ENCODE measurements around the gene STPG3. TPM values are rescaled to one million over a fixed set of nuclear protein-coding genes. Genes with fewer than 3 reads are reported as not detected.

STPG3 gene
- total RNA-seq: not detected

GRCh38 chr9:137251194-137251461 is at the start of gene STPG3:
STPG3 (plus strand) TSS chr9:137251286; CDS start chr9:137251287, 1 bp downstream.
- Mint-ChIP-seq H3K9me3 (ENCODE audit: low read depth) (no peaks in the 10 kb centered on the region), H3K4me3 (no peak within 1 kb of the TSS), H3K36me3 (no peaks in the 10 kb centered on the region), H3K27ac (no peak within 1 kb of the TSS), H3K27me3 (no peaks in the 10 kb centered on the region), H3K4me1 (peaks cover 7% of the 10 kb centered on the region)
- CTCF ChIA-PET: interaction anchor here (1.2 kb wide), 1 partner anchor 13 kb away, joined by 5 read pairs; no protein-coding TSS in a partner anchor
- DNase-seq (no peak), ATAC-seq (no peak)

- DNase-seq (no peak), ATAC-seq (no peak)
- H3K4me3 Mint-ChIP-seq: no peak overlapping the region
- no peak overlapping the region for H3K27ac Mint-ChIP-seq
- H3K36me3 Mint-ChIP-seq: peaks cover 10% of the 10 kb centered on the region
- peaks cover 48% of the 10 kb centered on the region for H3K4me1 Mint-ChIP-seq
- H3K27me3 Mint-ChIP-seq: no peaks in the 10 kb centered on the region
- CTCF ChIA-PET: interaction anchor here (1.1 to 8.1 kb wide), 2 partner anchors 14 to 83 kb away, joined by 4 to 55 read pairs; partner anchors contain the start of genes ANAPC2 and SSNA1
- no peaks in the 10 kb centered on the region for H3K9me3 Mint-ChIP-seq (ENCODE audit: low read depth)
Measured at GRCh38 chr9:137202966-137203365, 48.1 kb upstream of the STPG3 start.

- peak overlapping the region; percentile 94 for H3K27ac Mint-ChIP-seq
- peak overlapping the region; percentile 96 for H3K4me3 Mint-ChIP-seq
- ATAC-seq (no peak), DNase-seq (no peak)
- no peaks in the 10 kb centered on the region for H3K9me3 Mint-ChIP-seq (ENCODE audit: low read depth)
- H3K36me3 Mint-ChIP-seq: peaks cover 14% of the 10 kb centered on the region
- H3K4me1 Mint-ChIP-seq: peaks cover 44% of the 10 kb centered on the region
- H3K27me3 Mint-ChIP-seq: no peaks in the 10 kb centered on the region
- CTCF ChIA-PET: interaction anchor here (0.8 to 8.1 kb wide), 9 partner anchors 9 to 77 kb away, joined by 3 to 55 read pairs (median 7); partner anchors contain the start of genes ANAPC2, RNF224, SSNA1 and TUBB4B
Measured at GRCh38 chr9:137204731-137205125, 46.4 kb upstream of the STPG3 start.

- DNase-seq (peak; percentile 96), ATAC-seq (peak; percentile 67)
- CTCF ChIA-PET: interaction anchor here (0.8 to 8.1 kb wide), 10 partner anchors 10 to 78 kb away, joined by 3 to 55 read pairs (median 6); partner anchors contain the start of genes ANAPC2, RNF224, SSNA1 and TUBB4B
- H3K4me1 Mint-ChIP-seq: peaks cover 44% of the 10 kb centered on the region
- H3K36me3 Mint-ChIP-seq: peaks cover 16% of the 10 kb centered on the region
- no peaks in the 10 kb centered on the region for H3K27me3 Mint-ChIP-seq
- H3K27ac Mint-ChIP-seq: peak within 1 kb of the TSS; percentile 94
- peak within 1 kb of the TSS; percentile 96 for H3K4me3 Mint-ChIP-seq
- H3K9me3 Mint-ChIP-seq (ENCODE audit: low read depth): no peaks in the 10 kb centered on the region
Measured at GRCh38 chr9:137205126-137206069, 45.7 kb upstream of the STPG3 start, which contains the start of the genes NDOR1 and TMEM203. NDOR1 (plus strand) TSS chr9:137205700; CDS start chr9:137205778, 78 bp downstream. TMEM203 (minus strand) TSS chr9:137205648; CDS start chr9:137205414, 234 bp downstream.

- Mint-ChIP-seq H3K36me3 (peaks cover 17% of the 10 kb centered on the region), H3K27me3 (no peaks in the 10 kb centered on the region), H3K9me3 (ENCODE audit: low read depth) (no peaks in the 10 kb centered on the region), H3K4me1 (peaks cover 38% of the 10 kb centered on the region), H3K4me3 (peak overlapping the region; percentile 96), H3K27ac (peak overlapping the region; percentile 94)
- DNase-seq (no peak), ATAC-seq (no peak)
- CTCF ChIA-PET: interaction anchor here (1.0 to 8.1 kb wide), 5 partner anchors 16 to 34 kb away, joined by 4 to 55 read pairs (median 7); partner anchors contain the start of genes ANAPC2, RNF224, SSNA1 and TUBB4B
Measured at GRCh38 chr9:137206602-137207001, 44.5 kb upstream of the STPG3 start.

- H3K27me3 Mint-ChIP-seq: no peaks in the 10 kb centered on the region
- no peak overlapping the region for H3K27ac Mint-ChIP-seq
- H3K4me1 Mint-ChIP-seq: peaks cover 12% of the 10 kb centered on the region
- no peaks in the 10 kb centered on the region for H3K9me3 Mint-ChIP-seq (ENCODE audit: low read depth)
- DNase-seq: no peak
- ATAC-seq: no peak
- CTCF ChIA-PET: interaction anchor here (1.2 to 1.3 kb wide), 2 partner anchors 25 to 34 kb away, joined by 3 read pairs; no protein-coding TSS in a partner anchor
- H3K4me3 Mint-ChIP-seq: no peak overlapping the region
- H3K36me3 Mint-ChIP-seq: peaks cover 14% of the 10 kb centered on the region
Measured at GRCh38 chr9:137211532-137211931, 39.6 kb upstream of the STPG3 start.

GRCh38 chr9:137212520-137212919 is 38.6 kb upstream of the STPG3 start:
- no peak for ATAC-seq
- H3K27me3 Mint-ChIP-seq: no peaks in the 10 kb centered on the region
- H3K4me3 Mint-ChIP-seq: no peak overlapping the region
- peaks cover 2% of the 10 kb centered on the region for H3K4me1 Mint-ChIP-seq
- no peak for DNase-seq
- peaks cover 9% of the 10 kb centered on the region for H3K36me3 Mint-ChIP-seq
- H3K9me3 Mint-ChIP-seq (ENCODE audit: low read depth): no peaks in the 10 kb centered on the region
- no peak overlapping the region for H3K27ac Mint-ChIP-seq
- CTCF ChIA-PET: interaction anchor here (1.2 to 1.3 kb wide), 2 partner anchors 24 to 35 kb away, joined by 3 read pairs; no protein-coding TSS in a partner anchor

- ATAC-seq (no peak), DNase-seq (no peak)
- H3K27me3 Mint-ChIP-seq: no peaks in the 10 kb centered on the region
- no peak overlapping the region for H3K27ac Mint-ChIP-seq
- no peaks in the 10 kb centered on the region for H3K4me1 Mint-ChIP-seq
- no peak overlapping the region for H3K4me3 Mint-ChIP-seq
- no peaks in the 10 kb centered on the region for H3K9me3 Mint-ChIP-seq (ENCODE audit: low read depth)
- CTCF ChIA-PET: interaction anchor here (1.1 kb wide), 1 partner anchor 9 kb away, joined by 4 read pairs; the partner anchor contains the start of gene RNF208
- peaks cover 8% of the 10 kb centered on the region for H3K36me3 Mint-ChIP-seq
Measured at GRCh38 chr9:137213160-137214060, 37.7 kb upstream of the STPG3 start.

- CTCF ChIA-PET: interaction anchor here (1.1 kb wide), 1 partner anchor 8 kb away, joined by 4 read pairs; the partner anchor contains the start of gene RNF208
- H3K4me1 Mint-ChIP-seq: no peaks in the 10 kb centered on the region
- no peak overlapping the region for H3K4me3 Mint-ChIP-seq
- H3K27me3 Mint-ChIP-seq: no peaks in the 10 kb centered on the region
- no peaks in the 10 kb centered on the region for H3K9me3 Mint-ChIP-seq (ENCODE audit: low read depth)
- peaks cover 4% of the 10 kb centered on the region for H3K36me3 Mint-ChIP-seq
- ATAC-seq (no peak), DNase-seq (no peak)
- no peak overlapping the region for H3K27ac Mint-ChIP-seq
Measured at GRCh38 chr9:137214620-137215019, 36.5 kb upstream of the STPG3 start.

- H3K9me3 Mint-ChIP-seq (ENCODE audit: low read depth): no peaks in the 10 kb centered on the region
- H3K27me3 Mint-ChIP-seq: no peaks in the 10 kb centered on the region
- DNase-seq (no peak), ATAC-seq (no peak)
- peaks cover 2% of the 10 kb centered on the region for H3K36me3 Mint-ChIP-seq
- H3K27ac Mint-ChIP-seq: no peak overlapping the region
- H3K4me1 Mint-ChIP-seq: no peaks in the 10 kb centered on the region
- CTCF ChIA-PET: no interaction called here
- no peak overlapping the region for H3K4me3 Mint-ChIP-seq
Measured at GRCh38 chr9:137215196-137215986, 35.7 kb upstream of the STPG3 start.

GRCh38 chr9:137216188-137216965 is 34.7 kb upstream of the STPG3 start:
- H3K4me1 Mint-ChIP-seq: no peaks in the 10 kb centered on the region
- no peaks in the 10 kb centered on the region for H3K36me3 Mint-ChIP-seq
- H3K27ac Mint-ChIP-seq: no peak overlapping the region
- no peaks in the 10 kb centered on the region for H3K9me3 Mint-ChIP-seq (ENCODE audit: low read depth)
- CTCF ChIA-PET: interaction anchor here (0.9 kb wide), 1 partner anchor 20 kb away, joined by 3 read pairs; no protein-coding TSS in a partner anchor
- ATAC-seq: no peak
- H3K4me3 Mint-ChIP-seq: no peak overlapping the region
- no peak for DNase-seq
- no peaks in the 10 kb centered on the region for H3K27me3 Mint-ChIP-seq

Measured in activated CD8-positive, alpha-beta memory T cell treated with anti-CD3 and anti-CD28 coated beads, Interleukin-2, amount 10 ng/mL, durations not matched to agents 7 days and 5 days (primary cell).